GM12873 (cell line): ENCODE measurements around the gene SNAP29.

Source experiments
- TF ChIP-seq, protein P1 (sequence below): IDR thresholded peaks from 2 replicates; pipeline ENCODE4 v1.5.1; 2012; ENCODE audit warnings: low read depth, mild to moderate bottlenecking, moderate library complexity, low read length, control low read depth; ENCODE audit not compliant: insufficient read depth; ENCODE audit errors: missing control alignments

The SNAP29 gene

DNA sequence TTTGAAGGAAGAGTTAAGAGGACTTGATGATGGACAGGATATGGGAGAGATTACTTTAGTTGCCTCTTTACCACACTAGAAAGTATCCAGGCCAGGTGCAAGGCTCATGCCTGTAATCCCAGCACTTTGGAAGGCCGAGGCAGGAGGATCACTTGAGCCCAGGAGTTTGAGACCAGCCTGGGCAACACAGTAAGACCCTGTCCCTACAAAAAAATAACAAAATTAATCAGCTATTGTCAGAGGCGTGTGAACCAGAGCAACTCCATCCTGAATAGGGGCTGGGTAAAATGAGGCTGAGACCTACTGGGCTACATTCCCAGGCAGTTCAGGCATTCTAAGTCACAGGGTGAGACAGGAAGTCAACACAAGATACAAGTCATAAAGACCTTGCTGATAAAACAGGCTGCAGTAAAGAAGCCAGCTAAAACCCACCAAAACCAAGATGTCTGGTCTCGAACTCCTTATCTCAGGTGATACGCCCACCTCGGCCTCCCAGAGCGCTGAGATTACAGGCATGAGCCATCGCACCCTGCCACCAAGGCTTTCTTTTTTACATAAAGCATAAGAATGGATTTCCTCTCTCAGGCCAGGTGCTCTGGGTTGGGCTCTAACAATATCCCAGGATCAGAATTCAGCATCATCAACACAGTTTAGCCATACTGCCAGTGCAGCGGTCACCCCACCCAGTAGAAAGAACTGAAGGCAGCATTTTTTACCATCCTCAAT is 18.0 kb upstream of the SNAP29 start:
- TF ChIP-seq, protein P1, sequence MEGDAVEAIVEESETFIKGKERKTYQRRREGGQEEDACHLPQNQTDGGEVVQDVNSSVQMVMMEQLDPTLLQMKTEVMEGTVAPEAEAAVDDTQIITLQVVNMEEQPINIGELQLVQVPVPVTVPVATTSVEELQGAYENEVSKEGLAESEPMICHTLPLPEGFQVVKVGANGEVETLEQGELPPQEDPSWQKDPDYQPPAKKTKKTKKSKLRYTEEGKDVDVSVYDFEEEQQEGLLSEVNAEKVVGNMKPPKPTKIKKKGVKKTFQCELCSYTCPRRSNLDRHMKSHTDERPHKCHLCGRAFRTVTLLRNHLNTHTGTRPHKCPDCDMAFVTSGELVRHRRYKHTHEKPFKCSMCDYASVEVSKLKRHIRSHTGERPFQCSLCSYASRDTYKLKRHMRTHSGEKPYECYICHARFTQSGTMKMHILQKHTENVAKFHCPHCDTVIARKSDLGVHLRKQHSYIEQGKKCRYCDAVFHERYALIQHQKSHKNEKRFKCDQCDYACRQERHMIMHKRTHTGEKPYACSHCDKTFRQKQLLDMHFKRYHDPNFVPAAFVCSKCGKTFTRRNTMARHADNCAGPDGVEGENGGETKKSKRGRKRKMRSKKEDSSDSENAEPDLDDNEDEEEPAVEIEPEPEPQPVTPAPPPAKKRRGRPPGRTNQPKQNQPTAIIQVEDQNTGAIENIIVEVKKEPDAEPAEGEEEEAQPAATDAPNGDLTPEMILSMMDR, result no peak

DNA sequence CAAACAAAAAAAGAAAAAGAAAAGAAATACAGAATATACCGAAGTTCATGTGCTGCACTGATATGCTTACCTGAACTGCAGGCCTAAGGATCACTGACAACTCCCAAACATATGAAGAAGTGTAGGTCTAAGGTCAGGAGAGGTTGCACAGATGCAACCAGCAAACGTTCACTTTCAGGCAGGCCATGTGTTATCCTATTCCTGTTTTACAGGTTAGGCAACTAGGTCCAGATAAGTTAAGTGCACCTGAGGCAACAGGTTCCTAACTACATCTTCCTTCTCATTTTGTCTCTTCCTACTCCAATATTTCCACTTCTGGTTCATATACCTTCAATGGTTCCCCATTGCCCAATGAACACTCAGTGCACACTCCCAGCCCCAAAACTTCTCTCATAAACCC is 15.3 kb upstream of the SNAP29 start:
- TF ChIP-seq, protein P1, result no peak

DNA sequence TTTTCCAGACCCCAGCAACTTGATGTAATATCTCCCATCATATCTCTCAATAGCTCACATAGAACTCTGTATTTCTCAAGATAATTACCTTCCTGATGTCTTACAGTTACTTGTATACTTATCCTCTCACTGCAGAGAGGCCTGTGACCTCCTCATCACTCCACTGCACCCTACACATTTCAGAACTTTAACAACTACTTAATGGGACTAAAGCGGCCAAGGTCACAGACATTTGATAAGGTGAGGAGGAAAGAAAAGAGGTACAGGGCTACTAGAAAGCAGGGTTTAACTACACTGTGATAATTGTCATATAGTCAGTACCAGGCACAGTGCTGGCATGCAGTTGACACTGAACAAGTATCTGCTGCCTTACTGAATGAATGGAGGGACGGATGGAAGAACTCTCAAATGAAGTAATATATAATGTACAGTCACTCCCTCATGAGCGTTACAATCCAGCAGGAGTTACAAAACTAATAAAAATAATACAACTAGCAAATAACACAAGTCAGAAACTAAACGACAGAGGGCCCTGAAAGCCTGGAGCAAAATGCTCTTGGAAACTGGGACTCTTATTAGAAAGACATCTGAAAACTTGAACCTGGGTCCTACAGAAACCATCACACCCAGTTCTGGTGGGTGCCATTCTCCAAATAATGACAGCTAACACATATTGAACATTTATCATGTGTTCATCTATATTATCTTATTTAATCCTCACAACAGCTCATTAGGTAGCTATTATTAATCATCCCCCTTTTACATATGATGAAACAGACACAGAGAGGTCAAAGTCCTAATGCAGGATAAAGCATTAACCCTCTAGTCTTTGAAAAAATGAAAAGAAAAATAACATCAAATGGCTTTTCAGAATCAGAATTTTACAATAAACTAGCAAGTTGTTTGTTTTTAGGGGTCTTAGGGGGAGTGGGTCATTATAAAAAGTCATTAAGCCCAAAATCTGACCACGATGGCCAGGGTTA is 14.5 kb upstream of the SNAP29 start:
- TF ChIP-seq, protein P1, result no peak

DNA sequence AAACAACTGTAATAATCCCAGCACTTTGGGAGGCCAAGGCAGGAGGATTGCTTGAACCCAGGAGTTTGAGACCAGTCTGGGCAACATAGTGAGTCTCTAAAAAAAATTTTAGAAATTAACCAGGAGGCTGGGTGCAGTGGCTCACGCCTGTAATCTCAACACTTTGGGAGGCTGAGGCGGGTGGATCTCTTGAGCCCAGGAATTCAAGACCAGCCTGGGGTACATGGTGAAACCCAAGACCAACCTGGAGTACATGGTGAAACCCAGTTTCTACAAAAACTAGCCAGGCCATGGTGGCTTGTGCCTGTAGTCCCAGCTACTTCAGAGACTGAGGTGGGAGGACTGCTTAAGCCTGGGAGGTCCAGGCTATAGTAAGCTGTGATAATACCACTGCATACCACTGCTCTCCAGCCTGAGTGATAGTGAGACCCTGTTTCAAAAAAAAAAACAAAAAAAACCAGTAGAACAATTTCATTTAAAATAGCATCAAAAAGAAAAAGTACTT is 11.4 kb upstream of the SNAP29 start:
- TF ChIP-seq, protein P1, result no peak

DNA sequence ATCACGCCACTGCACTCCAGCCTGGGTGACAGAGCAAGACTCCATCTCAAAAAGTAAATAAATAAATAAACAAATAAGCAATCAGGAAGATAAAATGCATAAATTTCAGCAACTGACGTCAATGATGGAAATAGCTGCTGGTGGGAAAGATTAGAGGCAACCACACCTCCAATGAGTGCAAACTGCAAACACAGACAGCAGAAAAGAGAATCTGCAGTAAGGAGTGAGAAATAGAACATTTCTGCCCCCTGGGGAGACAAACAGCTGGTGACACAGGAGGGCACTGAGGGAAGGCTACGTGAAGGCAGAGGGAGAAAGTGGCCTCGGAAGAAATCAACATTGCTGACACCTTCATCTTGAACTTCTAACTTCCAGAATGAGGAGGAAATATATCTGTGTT is 6.7 kb upstream of the SNAP29 start:
- TF ChIP-seq, protein P1, result no peak

DNA sequence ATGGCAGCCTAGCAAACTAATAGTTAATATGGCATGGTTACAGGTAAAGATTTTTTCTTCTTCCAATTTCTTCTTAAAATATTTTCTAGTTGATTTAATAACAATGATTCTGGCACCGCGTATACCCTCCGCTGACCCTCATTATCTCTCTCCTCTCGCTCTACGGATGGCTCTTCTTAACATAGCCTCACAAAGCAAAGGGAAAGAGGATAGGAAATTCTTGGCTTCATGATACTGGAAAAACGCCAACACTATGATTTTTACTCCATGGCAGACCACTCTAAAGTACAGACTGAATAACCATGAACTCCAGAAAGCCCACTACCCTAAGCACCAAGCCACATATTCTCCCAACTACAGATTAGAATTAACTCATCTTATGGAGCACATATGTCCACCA is 6.3 kb upstream of the SNAP29 start:
- TF ChIP-seq, protein P1, result no peak

DNA sequence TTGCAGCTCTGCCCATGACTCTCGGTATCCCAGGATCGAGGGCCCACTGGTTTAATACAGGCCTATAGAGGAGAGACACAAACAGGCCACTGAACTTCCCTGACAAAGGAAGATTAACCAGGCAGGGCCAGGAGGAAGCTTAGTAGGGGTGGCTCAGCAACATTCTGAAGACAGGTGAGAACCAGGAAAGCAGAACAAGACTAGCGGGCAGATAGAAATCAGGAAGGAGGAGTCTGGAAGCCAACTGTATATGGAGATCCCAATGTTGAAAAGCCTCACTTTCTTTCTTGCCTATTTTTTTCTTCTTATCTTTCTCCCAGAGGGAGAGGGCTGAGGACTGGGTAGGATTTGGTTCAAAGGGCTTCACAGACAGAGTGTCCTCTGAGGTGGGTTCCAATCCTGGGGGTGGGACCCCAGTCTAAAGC is 5.6 kb upstream of the SNAP29 start:
- TF ChIP-seq, protein P1, result no peak
